Fibroblast of lung (primary cell): ENCODE data around the gene PAPPA. TPM values are rescaled to one million over a fixed set of nuclear protein-coding genes. Genes with fewer than 3 reads are reported as not detected.

Experiments used
- DNase-seq, 2 donors: peaks; one replicate each; pipeline versions ENCODE4 v3.0.0 to v3.0.0-alpha.2; 2010; ENCODE audit warnings: low read depth in 2 of 2
- H2AFZ ChIP-seq: 2 replicates; pipeline ENCODE4 v1.5.1; 2012; ENCODE audit warnings: low read length, control low read depth, inconsistent platforms
- H3K27ac ChIP-seq: 2 replicates; pipeline ENCODE4 v1.5.1; 2011; ENCODE audit warnings: low read length, control low read depth; ENCODE audit not compliant: insufficient read depth
- H3K27me3 ChIP-seq: 2 replicates; pipeline ENCODE4 v1.5.1; 2011; ENCODE audit warnings: mild to moderate bottlenecking, low read length; ENCODE audit not compliant: control insufficient read depth, insufficient read depth
- H3K36me3 ChIP-seq: 2 replicates; pipeline ENCODE4 v1.5.1; 2011; ENCODE audit warnings: low read length; ENCODE audit not compliant: control insufficient read depth, insufficient read depth
- H3K4me1 ChIP-seq: 2 replicates; pipeline ENCODE4 v1.5.1; 2011; ENCODE audit warnings: low read length; ENCODE audit not compliant: control insufficient read depth, insufficient read depth; ENCODE audit errors: extremely low read depth
- H3K4me2 ChIP-seq: 2 replicates; pipeline ENCODE4 v1.5.1; 2011; ENCODE audit warnings: low read length, control low read depth; ENCODE audit not compliant: insufficient read depth; ENCODE audit errors: extremely low read depth
- H3K4me3 ChIP-seq, 4 experiments: fragments of 200-600 bp in 1 of 4; sonication (generic) in 1 of 4; replicated peaks in 1 of 4; 2 replicates each; pipeline ENCODE4 v1.5.1; 2011 to 2016; ENCODE audit warnings: low read length in 4 of 4, low read depth in 3 of 4, mild to moderate bottlenecking in 3 of 4, control low read depth in 2 of 4, inconsistent platforms in 1 of 4, mixed read lengths in 1 of 4; ENCODE audit not compliant: insufficient read depth in 1 of 4; ENCODE audit errors: control extremely low read depth in 1 of 4
- H3K79me2 ChIP-seq: 2 replicates; pipeline ENCODE4 v1.5.1; 2012; ENCODE audit warnings: mild to moderate bottlenecking, low read length, inconsistent platforms; ENCODE audit not compliant: control insufficient read depth, insufficient read depth
- H3K9ac ChIP-seq: 2 replicates; pipeline ENCODE4 v1.5.1; 2011; ENCODE audit warnings: mild to moderate bottlenecking, low read length, control low read depth; ENCODE audit not compliant: insufficient read depth
- H3K9me3 ChIP-seq: 2 replicates; pipeline ENCODE4 v1.5.1; 2012; ENCODE audit warnings: low read depth, low read length; ENCODE audit not compliant: control insufficient read depth, insufficient read depth
- H4K20me1 ChIP-seq: 2 replicates; pipeline ENCODE4 v1.5.1; 2011; ENCODE audit warnings: low read length; ENCODE audit not compliant: control insufficient read depth, insufficient read depth; ENCODE audit errors: extremely low read depth
- CTCF ChIP-seq, 2 donors: IDR thresholded peaks in 1 of 2; conservative IDR thresholded peaks in 1 of 2; 1 replicate in 1 of 2; 2 replicates in 1 of 2; pipeline ENCODE4 v1.5.1; 2011 to 2012; ENCODE audit warnings: low read length in 2 of 2, control low read depth in 1 of 2, inconsistent platforms in 1 of 2, low read depth in 1 of 2, mild to moderate bottlenecking in 1 of 2
- EZH2 ChIP-seq: IDR thresholded peaks from 2 replicates; pipeline ENCODE4 v1.5.1; 2012; ENCODE audit warnings: low read length, control low read depth, mild to moderate bottlenecking; ENCODE audit errors: missing control alignments
- polyA plus RNA-seq, 2 donors: library from polyadenylated mRNA; depleted of rRNA in 1 of 2; stranded (reverse) in 1 of 2; unstranded in 1 of 2; fragments of >200 nt; gene quantifications; 2 replicates each; pipeline ENCODE4 v1.2.1, GENCODE V29; 2011 to 2012; ENCODE audit warnings: missing spikeins in 1 of 2
- total RNA-seq: library from RNA; depleted of rRNA; stranded (reverse); fragments of >200 nt; gene quantifications from 2 replicates; pipeline ENCODE4 v1.2.1, GENCODE V29; 2014

The PAPPA gene
- total and polyA plus RNA-seq, 2 donors (not counting 1 experiment from before 2014, with no cell fraction given): 8.8 to 45.7 TPM

DNA sequence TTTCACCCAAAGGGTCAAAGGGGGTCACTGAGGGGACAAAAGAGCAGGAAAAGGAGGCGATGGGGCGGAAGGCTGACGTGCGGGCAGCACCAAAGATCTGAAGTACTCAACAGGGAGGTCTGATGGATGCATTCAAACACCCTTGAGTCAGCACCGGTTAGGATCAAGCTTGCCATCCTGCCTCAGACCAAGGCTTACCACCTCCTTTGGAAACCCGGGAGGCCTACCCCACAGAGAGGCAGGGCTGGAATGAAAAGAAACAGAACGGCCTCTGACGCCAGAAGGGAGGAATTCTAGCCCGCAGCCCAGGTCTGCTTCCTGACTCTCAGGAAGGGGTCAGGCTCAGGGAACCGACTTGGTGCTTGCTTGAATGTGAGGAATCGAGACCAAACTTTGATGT is 125.6 kb downstream of the PAPPA start:
- Histone ChIP-seq H2AFZ (no peak overlapping the region), H3K79me2 (no peaks in the 10 kb centered on the region), H4K20me1 (no peaks in the 10 kb centered on the region), H3K9me3 (no peaks in the 10 kb centered on the region), H3K36me3 (no peaks in the 10 kb centered on the region), H3K4me3 (no peak overlapping the region), H3K4me2 (no peak overlapping the region), H3K27ac (no peak overlapping the region), H3K4me1 (no peaks in the 10 kb centered on the region), H3K9ac (no peak overlapping the region), H3K27me3 (no peaks in the 10 kb centered on the region)
- TF ChIP-seq CTCF (conservative IDR thresholded peaks at IDR 0.05 in 1 of 2, IDR thresholded peaks at IDR 0.05 in 1 of 2; ENCODE audit: low read depth in 1 of 2, low read length in 2 of 2): no peak
- no peak for TF ChIP-seq EZH2
- DNase-seq: peak in 1 of 2 donors; percentile 77

DNA sequence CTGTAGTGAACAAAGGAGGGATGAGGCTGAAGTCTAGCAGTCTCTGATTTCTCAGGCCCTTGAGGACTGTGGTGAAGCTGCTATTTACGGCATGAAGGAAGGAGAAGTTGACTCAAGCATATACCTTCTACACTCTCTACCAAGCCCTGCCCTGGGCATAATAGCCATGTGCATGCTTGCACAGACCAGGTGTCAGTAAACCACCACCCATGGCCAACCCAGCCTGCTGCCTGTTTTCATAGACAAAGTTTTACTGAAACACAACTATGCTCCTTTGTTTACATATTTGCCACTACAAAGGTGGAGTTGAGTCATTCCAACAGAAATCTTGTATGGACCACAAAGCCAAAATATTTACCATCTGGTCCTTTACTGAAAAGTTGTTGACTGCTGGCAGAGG is 126.9 kb downstream of the PAPPA start:
- no peak overlapping the region for H3K4me3 ChIP-seq
- H3K79me2 ChIP-seq: no peaks in the 10 kb centered on the region
- no peaks in the 10 kb centered on the region for H3K4me1 ChIP-seq
- no peak for TF ChIP-seq CTCF (conservative IDR thresholded peaks at IDR 0.05 in 1 of 2, IDR thresholded peaks at IDR 0.05 in 1 of 2; ENCODE audit: low read depth in 1 of 2, low read length in 2 of 2)
- TF ChIP-seq EZH2: no peak
- H3K27me3 ChIP-seq: no peaks in the 10 kb centered on the region
- H4K20me1 ChIP-seq: no peaks in the 10 kb centered on the region
- no peaks in the 10 kb centered on the region for H3K9me3 ChIP-seq
- no peaks in the 10 kb centered on the region for H3K36me3 ChIP-seq
- peak in 1 of 2 donors; percentile 19 for DNase-seq
- no peak overlapping the region for H3K27ac ChIP-seq
- H3K4me2 ChIP-seq: no peak overlapping the region
- no peak overlapping the region for H3K9ac ChIP-seq
- H2AFZ ChIP-seq: no peak overlapping the region

DNA sequence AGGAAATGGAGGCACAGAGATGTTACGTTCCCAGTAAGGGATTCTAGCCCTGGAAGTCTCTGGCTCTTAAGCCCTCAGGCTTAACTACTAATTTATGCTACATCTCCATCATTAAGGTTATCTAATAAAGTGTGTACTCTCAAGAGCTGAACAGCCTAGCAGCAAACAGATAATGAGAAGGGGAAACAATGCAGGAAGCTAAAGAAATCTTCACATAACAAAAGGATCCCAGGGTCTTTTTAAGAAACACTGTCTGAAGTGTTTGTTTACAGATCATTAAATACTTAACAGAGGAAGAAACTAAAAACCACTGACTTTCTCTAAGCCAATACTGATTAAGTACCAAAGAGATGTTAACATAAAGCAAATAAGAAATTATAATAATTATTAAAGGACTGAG is 129.0 kb downstream of the PAPPA start:
- Histone ChIP-seq H2AFZ (no peak overlapping the region), H3K79me2 (no peaks in the 10 kb centered on the region), H3K9ac (no peak overlapping the region), H3K36me3 (no peaks in the 10 kb centered on the region), H3K27me3 (no peaks in the 10 kb centered on the region), H3K9me3 (no peaks in the 10 kb centered on the region), H3K4me2 (no peak overlapping the region), H3K27ac (no peak overlapping the region), H3K4me1 (no peaks in the 10 kb centered on the region), H3K4me3 (no peak overlapping the region), H4K20me1 (no peaks in the 10 kb centered on the region)
- TF ChIP-seq CTCF (conservative IDR thresholded peaks at IDR 0.05 in 1 of 2, IDR thresholded peaks at IDR 0.05 in 1 of 2; ENCODE audit: low read depth in 1 of 2, low read length in 2 of 2) (no peak), EZH2 (no peak)
- DNase-seq: no peak
